ENCODE results near the gene GTF2E1.
"Not testable (repeated sequence)": the region's sequence is repeated elsewhere in the genome, so short reads cannot be mapped to it uniquely, and the experiment has no call there.

DNA sequence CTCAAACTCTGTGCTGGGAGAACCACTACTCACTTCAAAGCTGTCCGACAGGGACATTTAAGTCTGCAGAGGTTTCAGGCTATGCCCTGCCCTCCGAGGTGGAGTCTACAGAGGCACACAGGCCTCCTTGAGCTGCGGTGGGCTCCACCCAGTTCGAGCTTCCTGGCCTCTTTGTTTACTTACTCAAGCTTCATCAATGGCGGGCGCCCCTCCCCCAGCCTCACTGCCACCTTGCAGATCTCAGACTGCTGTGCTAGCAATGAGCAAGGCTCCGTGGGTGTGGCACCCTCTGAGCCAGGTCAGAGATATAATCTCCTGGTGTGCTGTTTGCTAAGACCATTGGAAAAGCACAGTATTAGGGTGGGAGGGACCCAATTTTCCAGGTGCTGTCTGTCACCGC lies 4.5 kb upstream of the GTF2E1 start:
- TF ChIP-seq, protein P1, sequence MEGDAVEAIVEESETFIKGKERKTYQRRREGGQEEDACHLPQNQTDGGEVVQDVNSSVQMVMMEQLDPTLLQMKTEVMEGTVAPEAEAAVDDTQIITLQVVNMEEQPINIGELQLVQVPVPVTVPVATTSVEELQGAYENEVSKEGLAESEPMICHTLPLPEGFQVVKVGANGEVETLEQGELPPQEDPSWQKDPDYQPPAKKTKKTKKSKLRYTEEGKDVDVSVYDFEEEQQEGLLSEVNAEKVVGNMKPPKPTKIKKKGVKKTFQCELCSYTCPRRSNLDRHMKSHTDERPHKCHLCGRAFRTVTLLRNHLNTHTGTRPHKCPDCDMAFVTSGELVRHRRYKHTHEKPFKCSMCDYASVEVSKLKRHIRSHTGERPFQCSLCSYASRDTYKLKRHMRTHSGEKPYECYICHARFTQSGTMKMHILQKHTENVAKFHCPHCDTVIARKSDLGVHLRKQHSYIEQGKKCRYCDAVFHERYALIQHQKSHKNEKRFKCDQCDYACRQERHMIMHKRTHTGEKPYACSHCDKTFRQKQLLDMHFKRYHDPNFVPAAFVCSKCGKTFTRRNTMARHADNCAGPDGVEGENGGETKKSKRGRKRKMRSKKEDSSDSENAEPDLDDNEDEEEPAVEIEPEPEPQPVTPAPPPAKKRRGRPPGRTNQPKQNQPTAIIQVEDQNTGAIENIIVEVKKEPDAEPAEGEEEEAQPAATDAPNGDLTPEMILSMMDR (IDR thresholded peaks at IDR 0.05): not testable (repeated sequence)
- TF ChIP-seq POLR2A, EP300, POLR2AphosphoS5 (IDR thresholded peaks at IDR 0.05): not testable (repeated sequence)

Data from gastroesophageal sphincter (tissue), 3 donors.